ENCODE results near the gene KRTAP12-2.

GRCh38 chr21:44709426-44710293 is 42.9 kb upstream of the KRTAP12-2 start:
- no peak for TF ChIP-seq CTCF (IDR thresholded peaks at IDR 0.05)
- no peak for TF ChIP-seq POLR2A (IDR thresholded peaks at IDR 0.05)
